OCI-LY1 (cell line): ENCODE measurements around the gene OPTC.

ENCODE experiments used
- EZH2 ChIP-seq: fragments of 200-600 bp; sonication (generic), shearing (Covaris generic); IDR thresholded peaks from 2 replicates; pipeline ENCODE4 v1.8.0; 2017; ENCODE audit warnings: borderline replicate concordance, mixed run types, mild to moderate bottlenecking, antibody characterized with exemption, low read length, moderate library complexity, mixed read lengths
- TF ChIP-seq, protein P1 (sequence below): fragments of 200-600 bp; sonication (generic), shearing (Covaris generic); IDR thresholded peaks from 2 replicates; pipeline ENCODE4 v1.5.1; 2017; ENCODE audit warnings: mild to moderate bottlenecking, antibody characterized with exemption, low read length, moderate library complexity, mixed read lengths

DNA sequence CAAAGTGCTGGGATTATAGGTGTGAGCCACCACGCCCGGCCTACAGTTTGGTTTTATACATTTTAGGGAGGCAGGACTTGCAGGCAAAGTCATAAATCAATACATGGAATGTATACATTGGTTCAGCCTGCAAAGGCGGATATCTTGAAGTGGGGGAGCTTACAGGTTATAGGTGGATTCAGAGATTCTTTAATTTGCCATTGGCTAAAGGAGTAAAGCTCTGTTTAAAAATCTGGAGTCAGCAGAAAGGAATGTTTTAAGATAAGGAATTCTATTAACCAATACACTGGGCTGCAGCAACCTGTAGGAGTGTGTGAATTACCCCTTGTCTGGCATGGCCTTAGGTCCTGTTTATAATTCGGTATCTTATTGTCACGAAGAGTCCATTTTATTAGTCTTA is 57.6 kb downstream of the OPTC start:
- TF ChIP-seq, protein P1, sequence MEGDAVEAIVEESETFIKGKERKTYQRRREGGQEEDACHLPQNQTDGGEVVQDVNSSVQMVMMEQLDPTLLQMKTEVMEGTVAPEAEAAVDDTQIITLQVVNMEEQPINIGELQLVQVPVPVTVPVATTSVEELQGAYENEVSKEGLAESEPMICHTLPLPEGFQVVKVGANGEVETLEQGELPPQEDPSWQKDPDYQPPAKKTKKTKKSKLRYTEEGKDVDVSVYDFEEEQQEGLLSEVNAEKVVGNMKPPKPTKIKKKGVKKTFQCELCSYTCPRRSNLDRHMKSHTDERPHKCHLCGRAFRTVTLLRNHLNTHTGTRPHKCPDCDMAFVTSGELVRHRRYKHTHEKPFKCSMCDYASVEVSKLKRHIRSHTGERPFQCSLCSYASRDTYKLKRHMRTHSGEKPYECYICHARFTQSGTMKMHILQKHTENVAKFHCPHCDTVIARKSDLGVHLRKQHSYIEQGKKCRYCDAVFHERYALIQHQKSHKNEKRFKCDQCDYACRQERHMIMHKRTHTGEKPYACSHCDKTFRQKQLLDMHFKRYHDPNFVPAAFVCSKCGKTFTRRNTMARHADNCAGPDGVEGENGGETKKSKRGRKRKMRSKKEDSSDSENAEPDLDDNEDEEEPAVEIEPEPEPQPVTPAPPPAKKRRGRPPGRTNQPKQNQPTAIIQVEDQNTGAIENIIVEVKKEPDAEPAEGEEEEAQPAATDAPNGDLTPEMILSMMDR, result no peak
- TF ChIP-seq EZH2, result no peak
